Natural killer cell (primary cell): Measurements from ENCODE around the gene RALGPS1. TPM values are rescaled to one million over a fixed set of nuclear protein-coding genes. Genes with fewer than 3 reads are reported as not detected.

Experiments used
- ATAC-seq, 3 donors: fragments of 150-1000 bp in 2 of 3; fragments of 200-7000 bp in 1 of 3; cut with Tn5 transposase; 1 replicate in 1 of 3; 2 replicates in 2 of 3; pipeline ENCODE4 v1.10.0; 2021; ENCODE audit warnings: mild to moderate bottlenecking in 2 of 3, moderate library complexity in 2 of 3
- DNase-seq, 2 donors: peaks; one replicate each; pipeline versions ENCODE4 v3.0.0 to v3.0.0-alpha.2; 2013 to 2021; ENCODE audit warnings: mixed read lengths in 1 of 2
- H3K27ac ChIP-seq: one replicate; pipeline ENCODE4 v1.5.1; 2013; ENCODE audit warnings: mild to moderate bottlenecking, low read length
- H3K27me3 ChIP-seq: one replicate; pipeline ENCODE4 v1.6.1; 2013; ENCODE audit warnings: low read length; ENCODE audit not compliant: control insufficient read depth, insufficient read depth
- H3K36me3 ChIP-seq: one replicate; pipeline ENCODE4 v1.6.1; 2013; ENCODE audit warnings: low read length; ENCODE audit not compliant: control insufficient read depth, insufficient read depth
- H3K4me1 ChIP-seq: one replicate; pipeline ENCODE4 v1.6.1; 2013; ENCODE audit warnings: low read length; ENCODE audit not compliant: control insufficient read depth, insufficient read depth
- H3K4me3 ChIP-seq: one replicate; pipeline ENCODE4 v1.5.1; 2013; ENCODE audit warnings: low read length
- H3K9me3 ChIP-seq: one replicate; pipeline ENCODE4 v1.6.1; 2013; ENCODE audit warnings: low read length; ENCODE audit not compliant: control insufficient read depth, insufficient read depth
- H3K27ac Mint-ChIP-seq, 2 donors: one replicate each; pipeline ENCODE4 v1.8.0; 2022; ENCODE audit warnings: mild to moderate bottlenecking in 2 of 2, mixed read lengths in 2 of 2, moderate library complexity in 1 of 2
- H3K27me3 Mint-ChIP-seq, 2 donors: one replicate each; pipeline ENCODE4 v1.8.0; 2022; ENCODE audit warnings: low read depth in 2 of 2, mixed read lengths in 2 of 2
- H3K36me3 Mint-ChIP-seq: one replicate; pipeline ENCODE4 v1.8.0; 2022; ENCODE audit warnings: mixed read lengths
- H3K4me1 Mint-ChIP-seq, 2 donors: one replicate each; pipeline ENCODE4 v1.8.0; 2022; ENCODE audit warnings: mixed read lengths in 2 of 2
- H3K4me3 Mint-ChIP-seq: one replicate; pipeline ENCODE4 v1.8.0; 2022; ENCODE audit warnings: mild to moderate bottlenecking, moderate library complexity, mixed read lengths
- H3K9me3 Mint-ChIP-seq, 2 donors: one replicate each; pipeline ENCODE4 v1.8.0; 2022; ENCODE audit warnings: mixed read lengths in 2 of 2
- WGBS: methylation state at CpG from one replicate; pipeline ENCODE4 v1.1.7; 2013; ENCODE audit warnings: missing lambda C conversion rate; ENCODE audit not compliant: insufficient coverage; 5-methylcytosine and 5-hydroxymethylcytosine counted together
- intact Hi-C: fragments of 100-400 bp; cut with micrococcal nuclease; formaldehyde crosslinking; loops from one replicate; pipeline ENCODE4 v1.14.2; 2022
- total RNA-seq, 4 donors: library from RNA; stranded (reverse); fragments of 120-200 nt in 1 of 4; gene quantifications; one replicate each; pipeline versions ENCODE4 v1.2.3 to v1.2.4, GENCODE V29; 2013 to 2022
- TF ChIP-seq, protein P1 (sequence below): fragments of 200-600 bp; IDR thresholded peaks from one replicate; pipeline ENCODE4 v1.8.0; 2022; ENCODE audit warnings: antibody characterized with exemption

The RALGPS1 gene
- total RNA-seq, 3 donors from 2014 or later (not counting 1 experiment from before 2014, with no cell fraction given) = 11.9 to 21.2 (median 13.2) TPM

DNA sequence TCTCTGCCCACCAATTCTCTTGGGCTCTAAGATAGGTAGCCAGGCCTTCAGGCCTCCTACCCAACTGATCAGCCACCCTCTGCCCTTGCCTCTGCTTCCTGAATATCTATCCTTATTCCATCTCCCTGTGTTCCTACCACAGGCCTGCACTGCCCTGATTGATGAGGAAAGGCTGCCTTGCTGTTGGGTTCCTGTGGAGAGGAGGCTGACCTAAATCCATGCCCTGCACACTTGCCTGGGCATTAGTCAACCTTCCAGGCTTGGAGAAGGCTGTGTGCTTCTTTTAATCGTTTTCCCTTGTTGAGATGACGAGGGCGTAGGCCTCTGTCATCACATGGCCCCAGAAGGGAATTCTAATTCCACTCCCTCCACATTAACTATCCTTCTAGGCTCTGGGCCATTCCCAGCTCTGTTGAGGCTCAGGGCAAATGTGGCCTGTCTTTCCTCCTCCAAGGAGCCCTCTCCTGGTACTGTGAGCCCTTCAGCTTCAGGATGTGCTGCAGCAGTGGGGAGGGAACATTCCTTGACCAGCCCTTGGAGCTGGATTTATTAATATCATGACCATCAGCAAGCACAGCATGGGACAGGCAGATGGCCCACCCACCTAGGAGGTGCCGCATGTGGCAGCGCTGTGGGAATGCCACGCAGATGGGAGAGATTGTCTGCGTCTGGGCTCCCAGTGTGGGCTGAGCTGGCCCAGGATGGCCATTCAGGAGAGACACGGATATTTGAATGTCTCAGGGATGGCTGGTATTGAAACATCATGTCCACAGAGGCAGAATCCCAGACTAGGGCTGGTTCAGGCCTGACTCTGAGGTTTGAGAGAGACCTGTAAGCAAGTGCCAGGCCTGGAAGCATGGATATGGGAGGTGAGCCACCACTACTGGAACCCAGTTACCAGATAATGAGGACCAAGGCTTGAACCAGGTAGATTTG is 166.9 kb downstream of the RALGPS1 start:
- intact Hi-C loops = no loop called here
- Histone ChIP-seq H3K36me3 (no peaks in the 10 kb centered on the region), H3K27ac (no peak overlapping the region), H3K4me1 (no peaks in the 10 kb centered on the region), H3K9me3 (no peaks in the 10 kb centered on the region), H3K27me3 (no peaks in the 10 kb centered on the region), H3K4me3 (no peak overlapping the region)
- WGBS = 91% methylated on average over 8 of the region's 8 CpGs
- H3K36me3 Mint-ChIP-seq = no peaks in the 10 kb centered on the region
- H3K4me3 Mint-ChIP-seq = no peak overlapping the region
- H3K27me3 Mint-ChIP-seq = peaks cover 0 to 4% of the 10 kb centered on the region in 2 donors
- H3K4me1 Mint-ChIP-seq = no peaks in the 10 kb centered on the region
- TF ChIP-seq, protein P1, sequence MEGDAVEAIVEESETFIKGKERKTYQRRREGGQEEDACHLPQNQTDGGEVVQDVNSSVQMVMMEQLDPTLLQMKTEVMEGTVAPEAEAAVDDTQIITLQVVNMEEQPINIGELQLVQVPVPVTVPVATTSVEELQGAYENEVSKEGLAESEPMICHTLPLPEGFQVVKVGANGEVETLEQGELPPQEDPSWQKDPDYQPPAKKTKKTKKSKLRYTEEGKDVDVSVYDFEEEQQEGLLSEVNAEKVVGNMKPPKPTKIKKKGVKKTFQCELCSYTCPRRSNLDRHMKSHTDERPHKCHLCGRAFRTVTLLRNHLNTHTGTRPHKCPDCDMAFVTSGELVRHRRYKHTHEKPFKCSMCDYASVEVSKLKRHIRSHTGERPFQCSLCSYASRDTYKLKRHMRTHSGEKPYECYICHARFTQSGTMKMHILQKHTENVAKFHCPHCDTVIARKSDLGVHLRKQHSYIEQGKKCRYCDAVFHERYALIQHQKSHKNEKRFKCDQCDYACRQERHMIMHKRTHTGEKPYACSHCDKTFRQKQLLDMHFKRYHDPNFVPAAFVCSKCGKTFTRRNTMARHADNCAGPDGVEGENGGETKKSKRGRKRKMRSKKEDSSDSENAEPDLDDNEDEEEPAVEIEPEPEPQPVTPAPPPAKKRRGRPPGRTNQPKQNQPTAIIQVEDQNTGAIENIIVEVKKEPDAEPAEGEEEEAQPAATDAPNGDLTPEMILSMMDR = no peak
- DNase-seq = no peak
- ATAC-seq = no peak
- no peaks in the 10 kb centered on the region for H3K9me3 Mint-ChIP-seq
- H3K27ac Mint-ChIP-seq = no peak overlapping the region

DNA sequence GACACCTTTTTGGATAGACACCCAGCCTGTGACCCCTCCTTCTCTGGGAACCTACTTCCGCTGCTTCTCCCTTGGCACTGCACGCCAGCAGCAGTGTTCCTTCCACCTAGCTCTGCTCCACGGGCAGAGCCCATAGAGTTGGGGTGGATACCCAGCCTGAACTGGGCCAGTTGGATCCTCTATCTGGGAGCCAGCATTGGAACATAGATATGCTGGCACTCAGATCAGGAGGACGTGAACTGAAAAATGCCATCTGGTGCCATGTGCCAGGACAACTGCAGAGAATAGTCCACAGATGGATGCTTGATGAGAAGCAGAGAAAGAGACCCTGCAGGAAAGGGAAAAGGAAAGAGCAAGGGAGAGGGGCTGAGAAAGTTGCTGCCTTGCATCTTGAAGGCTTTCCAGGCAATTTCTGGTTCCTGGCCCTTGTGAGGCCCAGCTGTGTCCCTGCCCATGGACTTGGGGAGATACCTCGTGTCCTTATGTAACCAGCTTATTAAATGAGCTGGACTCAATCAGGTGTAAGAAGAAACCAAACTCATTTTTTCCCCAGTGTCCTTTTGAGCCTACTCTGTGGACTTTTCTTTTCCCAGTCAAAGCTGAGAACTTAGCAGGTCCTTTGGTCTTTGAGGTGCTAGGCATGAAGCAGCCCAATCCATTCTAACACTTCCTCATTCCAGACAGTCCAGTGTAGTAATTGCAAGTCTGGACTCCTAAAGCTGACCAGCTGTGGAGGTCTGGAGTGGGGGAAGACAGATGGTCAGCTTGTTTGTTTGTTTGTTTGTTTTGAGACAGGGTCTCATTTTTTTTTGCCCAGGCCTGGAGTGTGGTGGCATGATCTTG is 168.8 kb downstream of the RALGPS1 start:
- H3K36me3 ChIP-seq = no peaks in the 10 kb centered on the region
- no peak for ATAC-seq
- no peak overlapping the region for H3K27ac ChIP-seq
- no peaks in the 10 kb centered on the region for H3K4me1 ChIP-seq
- no peaks in the 10 kb centered on the region for H3K27me3 ChIP-seq
- TF ChIP-seq, protein P1 = no peak
- no peak for DNase-seq
- H3K4me3 ChIP-seq = no peak overlapping the region
- no peaks in the 10 kb centered on the region for H3K27me3 Mint-ChIP-seq
- no peak overlapping the region for H3K4me3 Mint-ChIP-seq
- intact Hi-C loops = no loop called here
- no peaks in the 10 kb centered on the region for H3K4me1 Mint-ChIP-seq
- no peaks in the 10 kb centered on the region for H3K9me3 ChIP-seq
- WGBS = 90% methylated on average over 5 of the region's 5 CpGs
- no peaks in the 10 kb centered on the region for H3K36me3 Mint-ChIP-seq
- H3K9me3 Mint-ChIP-seq = no peaks in the 10 kb centered on the region
- no peak overlapping the region for H3K27ac Mint-ChIP-seq

DNA sequence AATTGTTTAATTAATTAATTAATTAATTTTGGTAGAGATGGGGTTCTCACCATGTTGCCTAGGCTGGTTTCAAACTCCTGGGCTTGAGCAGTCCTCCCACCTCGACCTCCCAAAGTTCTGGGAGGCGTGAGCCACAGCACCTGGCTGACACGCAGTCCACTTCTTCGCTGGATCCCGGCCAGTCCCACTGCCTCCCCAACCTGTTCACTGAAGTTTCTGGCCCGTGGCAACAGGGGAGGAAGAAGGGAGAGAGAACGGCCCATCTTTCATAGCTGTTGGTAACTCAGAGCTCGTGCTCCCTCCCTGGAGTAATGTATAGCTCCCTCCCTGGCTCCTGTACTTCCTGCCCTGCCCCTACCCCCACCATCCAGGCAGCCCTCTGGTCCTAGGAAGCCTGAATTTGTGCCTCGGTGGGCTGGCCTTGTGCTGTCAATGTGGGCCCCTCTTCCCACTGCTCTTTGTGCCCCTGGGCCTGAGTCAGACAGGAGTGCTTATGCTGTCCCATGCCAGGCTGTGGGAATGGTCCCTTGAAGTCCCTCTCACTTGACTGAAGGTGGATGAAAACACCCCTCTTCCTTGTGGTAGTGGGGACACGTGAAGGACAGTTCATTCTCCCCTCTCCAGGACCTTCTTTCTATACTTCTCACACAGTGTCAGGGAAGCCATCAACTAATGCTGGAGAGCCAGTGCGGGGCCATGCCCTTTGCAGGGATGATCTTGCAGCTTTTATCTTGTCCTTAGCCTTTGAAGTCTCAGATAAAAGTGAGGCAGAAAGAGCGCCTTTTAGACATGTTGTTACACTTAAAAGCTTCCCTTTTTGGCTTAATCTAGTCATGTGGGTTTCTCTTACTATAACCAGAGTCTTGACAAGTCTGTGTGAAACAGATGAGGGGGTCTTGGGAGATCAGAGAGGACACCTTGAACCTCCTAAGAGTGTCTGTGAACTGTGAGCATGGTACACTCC is 169.8 kb downstream of the RALGPS1 start:
- TF ChIP-seq, protein P1 = no peak
- Histone ChIP-seq H3K4me1 (no peaks in the 10 kb centered on the region), H3K9me3 (no peaks in the 10 kb centered on the region), H3K36me3 (no peaks in the 10 kb centered on the region), H3K4me3 (no peak overlapping the region), H3K27me3 (no peaks in the 10 kb centered on the region), H3K27ac (no peak overlapping the region)
- no peak for ATAC-seq
- Mint-ChIP-seq H3K4me3 (no peak overlapping the region), H3K9me3 (no peaks in the 10 kb centered on the region), H3K27me3 (no peaks in the 10 kb centered on the region), H3K27ac (no peak overlapping the region), H3K4me1 (no peaks in the 10 kb centered on the region), H3K36me3 (no peaks in the 10 kb centered on the region)
- intact Hi-C loops = no loop called here
- DNase-seq = peak in 1 of 2 donors; percentile 22
- WGBS = 83% methylated on average over 11 of the region's 12 CpGs
